IPS-20b (cell line): ENCODE data around the gene ZNF780B.
A peak's percentile ranks its signal among the peaks of the same experiment; 100 is the strongest.

Source experiments
- H3K27ac ChIP-seq: one replicate; pipeline ENCODE4 v1.5.1; 2013; ENCODE audit warnings: low read length
- H3K27me3 ChIP-seq: 2 replicates; pipeline ENCODE4 v1.6.1; 2013; ENCODE audit warnings: mild to moderate bottlenecking, low read length, inconsistent platforms; ENCODE audit not compliant: insufficient read depth
- H3K36me3 ChIP-seq: 2 replicates; pipeline ENCODE4 v1.6.1; 2013; ENCODE audit warnings: low read depth, mild to moderate bottlenecking, inconsistent platforms, low read length, moderate library complexity; ENCODE audit not compliant: insufficient read depth
- H3K4me1 ChIP-seq: 2 replicates; pipeline ENCODE4 v1.6.1; 2013; ENCODE audit warnings: mild to moderate bottlenecking, control low read depth, inconsistent platforms, low read length, moderate library complexity; ENCODE audit not compliant: insufficient read depth
- H3K4me3 ChIP-seq: 2 replicates; pipeline ENCODE4 v1.5.1; 2013; ENCODE audit warnings: mild to moderate bottlenecking, low read length, inconsistent platforms
- H3K9ac ChIP-seq: 2 replicates; pipeline ENCODE4 v1.6.1; 2013; ENCODE audit warnings: low read depth, mild to moderate bottlenecking, inconsistent platforms, low read length, moderate library complexity
- H3K9me3 ChIP-seq: 2 replicates; pipeline ENCODE4 v1.6.1; 2013; ENCODE audit warnings: mild to moderate bottlenecking, low read depth, low read length, inconsistent platforms; ENCODE audit not compliant: insufficient read depth

ZNF780B gene

DNA sequence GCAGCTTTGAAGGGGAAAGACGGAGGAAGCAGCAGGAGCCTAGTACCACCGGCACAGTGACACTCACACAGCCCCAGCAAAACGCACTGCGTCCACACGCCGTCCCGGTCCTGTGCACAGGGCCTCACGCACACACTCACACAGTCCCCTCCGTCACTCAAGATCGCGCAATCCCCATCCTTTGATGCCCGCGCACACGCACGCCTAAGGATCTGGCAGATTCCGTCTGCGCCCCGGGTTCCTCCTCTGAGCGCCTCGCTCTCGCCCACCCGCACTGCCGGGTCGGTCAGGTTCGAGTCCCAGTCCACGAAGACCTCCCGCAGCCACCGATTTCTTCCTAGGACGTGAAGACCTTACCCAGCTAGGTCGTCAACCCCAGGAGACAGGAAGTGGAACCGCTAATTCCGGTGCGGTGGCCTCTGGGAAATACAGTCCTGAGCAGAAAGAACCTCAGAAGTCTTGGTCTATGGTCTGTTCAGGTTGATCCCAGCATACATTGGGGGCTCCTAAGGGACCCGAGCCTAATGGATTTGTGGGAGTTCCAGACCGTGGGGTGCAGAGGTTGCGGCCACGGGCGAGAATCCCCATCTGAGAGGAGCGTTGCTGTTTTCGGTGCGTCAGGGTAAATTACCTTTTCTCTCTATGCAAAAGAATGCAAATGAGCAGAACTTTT is at the start of gene ZNF780B:
Gene ZNF780B (minus strand): TSS at position 400 of the 673 bp plus-strand sequence. CDS start 5,899 bp downstream, outside the sequence.
- H3K36me3 ChIP-seq = no peaks in the 10 kb centered on the region
- H3K9ac ChIP-seq = peak within 1 kb of the TSS; percentile 82
- H3K27me3 ChIP-seq = no peaks in the 10 kb centered on the region
- H3K4me3 ChIP-seq = peak within 1 kb of the TSS; percentile 96
- H3K27ac ChIP-seq = no peak within 1 kb of the TSS
- H3K4me1 ChIP-seq = no peaks in the 10 kb centered on the region
- peaks cover 26% of the 10 kb centered on the region; the same call in 1 of the 2 replicates for H3K9me3 ChIP-seq

DNA sequence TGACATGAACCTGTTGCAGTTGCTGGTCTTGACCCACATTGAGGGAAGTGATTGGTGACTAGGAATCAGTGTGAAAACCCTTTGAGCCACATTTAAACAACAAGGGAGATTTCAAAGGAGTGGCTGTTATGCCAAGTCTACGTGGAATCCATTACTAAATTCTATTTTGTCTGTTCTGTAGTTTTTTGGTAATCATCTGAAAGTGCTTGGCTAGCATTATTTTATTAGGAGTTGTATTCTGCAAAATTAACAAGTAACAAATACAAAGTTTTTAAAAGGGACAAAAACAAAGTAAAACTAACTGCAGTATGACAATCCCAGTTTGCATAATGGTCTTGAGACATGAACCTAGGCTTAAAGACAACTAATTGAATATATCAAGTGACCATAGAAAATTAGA is 48.7 kb upstream of the ZNF780B start:
- H3K27me3 ChIP-seq = no peaks in the 10 kb centered on the region
- no peaks in the 10 kb centered on the region for H3K36me3 ChIP-seq
- peaks cover 6% of the 10 kb centered on the region; the same call in 1 of the 2 replicates for H3K9me3 ChIP-seq
- no peak overlapping the region for H3K9ac ChIP-seq
- H3K27ac ChIP-seq = no peak overlapping the region
- no peak overlapping the region for H3K4me3 ChIP-seq
- H3K4me1 ChIP-seq = no peaks in the 10 kb centered on the region

DNA sequence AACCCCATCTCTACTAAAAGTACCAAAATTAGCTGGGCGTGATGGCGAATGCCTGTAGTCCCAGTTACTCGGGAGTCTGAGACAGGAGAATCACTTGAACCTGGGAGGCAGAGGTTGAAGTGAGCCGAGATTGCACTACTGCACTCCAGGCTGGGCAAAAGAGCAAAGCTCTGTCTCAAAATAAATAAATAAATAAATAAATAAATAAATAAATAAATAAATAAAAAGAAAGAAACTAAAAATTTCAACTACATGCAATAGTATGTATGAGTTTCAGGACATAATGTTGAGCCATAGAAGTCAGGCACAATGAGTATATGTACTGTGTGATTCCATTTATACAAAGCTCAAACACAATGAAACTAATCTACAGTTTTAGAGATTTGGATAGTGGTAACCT is 47.6 kb upstream of the ZNF780B start:
- Histone ChIP-seq H3K27me3 (no peaks in the 10 kb centered on the region), H3K4me3 (no peak overlapping the region), H3K4me1 (no peaks in the 10 kb centered on the region), H3K36me3 (no peaks in the 10 kb centered on the region), H3K27ac (no peak overlapping the region), H3K9ac (no peak overlapping the region), H3K9me3 (0 out of 2 replicates have a peak, but pooled peaks cover 6% of the 10 kb centered on the region)

DNA sequence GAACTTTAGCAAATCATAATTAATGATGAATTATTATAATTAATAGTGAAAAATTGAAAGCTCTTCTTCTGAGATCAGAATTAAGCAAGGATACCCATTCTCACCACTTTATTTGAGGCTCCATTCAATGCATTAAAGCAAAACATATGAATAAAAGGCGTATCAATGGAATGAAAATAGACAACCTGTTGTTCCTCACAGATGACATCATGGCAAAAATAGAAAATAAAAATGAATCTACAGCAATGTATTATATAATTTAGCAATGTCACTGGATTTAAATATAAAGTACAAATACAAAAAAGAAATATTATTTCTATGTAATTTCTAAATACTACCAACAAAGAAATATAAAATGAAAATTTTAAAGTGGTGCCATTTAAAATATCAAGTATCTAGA is 45.8 kb upstream of the ZNF780B start:
- Histone ChIP-seq H3K27ac (no peak overlapping the region), H3K27me3 (no peaks in the 10 kb centered on the region), H3K9me3 (0 out of 2 replicates have a peak, but pooled peaks cover 6% of the 10 kb centered on the region), H3K4me3 (no peak overlapping the region), H3K4me1 (no peaks in the 10 kb centered on the region), H3K9ac (no peak overlapping the region), H3K36me3 (no peaks in the 10 kb centered on the region)

DNA sequence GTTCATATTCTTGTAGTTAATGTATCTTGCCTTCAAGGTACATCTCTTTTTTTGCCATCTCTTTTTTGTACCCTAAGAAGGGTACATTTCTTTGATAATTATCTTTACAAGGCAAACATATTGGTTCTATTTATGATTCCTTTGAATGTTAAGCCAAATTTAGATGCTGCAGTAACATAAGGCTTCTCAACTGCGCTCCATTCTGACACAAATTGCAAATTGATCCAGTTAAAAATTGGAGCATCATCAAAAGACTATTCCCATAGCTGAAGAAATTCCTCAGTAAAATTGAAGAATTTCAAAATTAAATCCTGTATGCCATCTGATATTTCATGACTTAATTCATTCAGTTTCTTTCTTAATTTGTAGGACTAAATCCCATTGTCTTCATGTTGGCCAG is 37.4 kb upstream of the ZNF780B start:
- Histone ChIP-seq H3K4me3 (no peak overlapping the region), H3K27me3 (0 out of 2 replicates have a peak, but pooled peaks cover 3% of the 10 kb centered on the region), H3K4me1 (peaks cover 2% of the 10 kb centered on the region; the same call in 1 of the 2 replicates), H3K27ac (no peak overlapping the region), H3K36me3 (no peaks in the 10 kb centered on the region), H3K9ac (no peak overlapping the region), H3K9me3 (no peaks in the 10 kb centered on the region)

DNA sequence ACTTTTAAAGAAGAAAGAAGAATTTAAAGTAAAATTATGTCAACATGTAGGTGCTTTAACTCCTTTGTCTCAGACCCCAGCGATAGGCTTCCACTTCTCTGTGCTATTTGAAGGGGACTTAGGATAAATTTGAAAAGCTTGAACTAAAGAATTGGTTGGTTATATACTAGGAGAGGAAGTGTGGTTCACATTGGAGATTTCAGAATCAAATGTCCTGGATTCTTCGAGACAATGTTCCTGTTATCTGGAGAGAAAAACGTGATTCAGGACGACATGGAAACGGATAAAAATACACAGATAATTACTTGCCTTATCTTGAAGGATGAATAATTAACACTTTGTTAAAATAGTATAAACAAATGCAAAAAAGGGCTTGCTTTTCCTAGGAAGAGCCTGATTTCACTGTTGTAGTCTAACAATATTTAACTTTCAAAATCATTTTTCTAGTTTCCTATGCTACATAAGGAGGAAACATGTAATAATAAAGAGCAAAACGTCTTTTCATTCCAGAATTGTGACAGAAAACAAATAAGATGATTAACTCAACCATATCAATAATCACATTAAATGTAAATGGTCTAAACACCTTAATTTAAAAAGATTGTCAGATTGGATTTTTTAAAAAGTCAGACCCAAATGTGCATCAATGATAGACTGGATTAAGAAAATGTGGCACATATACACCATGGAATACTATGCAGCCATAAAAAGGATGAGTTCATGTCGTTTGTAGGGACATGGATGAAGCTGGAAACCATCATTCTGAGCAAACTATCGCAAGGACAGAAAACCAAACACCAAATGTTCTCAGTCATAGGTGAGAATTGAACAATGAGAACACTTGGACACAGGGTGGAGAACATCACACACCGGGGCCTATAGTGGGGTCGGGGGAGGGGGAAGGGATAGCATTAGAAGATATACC is 35.4 kb upstream of the ZNF780B start:
- Histone ChIP-seq H3K9ac (peak overlapping the region; percentile 82), H3K4me3 (peak overlapping the region; percentile 84), H3K27me3 (0 out of 2 replicates have a peak, but pooled peaks cover 3% of the 10 kb centered on the region), H3K9me3 (no peaks in the 10 kb centered on the region), H3K4me1 (peaks cover 2% of the 10 kb centered on the region; the same call in 1 of the 2 replicates), H3K27ac (peak overlapping the region; percentile 56), H3K36me3 (no peaks in the 10 kb centered on the region)

DNA sequence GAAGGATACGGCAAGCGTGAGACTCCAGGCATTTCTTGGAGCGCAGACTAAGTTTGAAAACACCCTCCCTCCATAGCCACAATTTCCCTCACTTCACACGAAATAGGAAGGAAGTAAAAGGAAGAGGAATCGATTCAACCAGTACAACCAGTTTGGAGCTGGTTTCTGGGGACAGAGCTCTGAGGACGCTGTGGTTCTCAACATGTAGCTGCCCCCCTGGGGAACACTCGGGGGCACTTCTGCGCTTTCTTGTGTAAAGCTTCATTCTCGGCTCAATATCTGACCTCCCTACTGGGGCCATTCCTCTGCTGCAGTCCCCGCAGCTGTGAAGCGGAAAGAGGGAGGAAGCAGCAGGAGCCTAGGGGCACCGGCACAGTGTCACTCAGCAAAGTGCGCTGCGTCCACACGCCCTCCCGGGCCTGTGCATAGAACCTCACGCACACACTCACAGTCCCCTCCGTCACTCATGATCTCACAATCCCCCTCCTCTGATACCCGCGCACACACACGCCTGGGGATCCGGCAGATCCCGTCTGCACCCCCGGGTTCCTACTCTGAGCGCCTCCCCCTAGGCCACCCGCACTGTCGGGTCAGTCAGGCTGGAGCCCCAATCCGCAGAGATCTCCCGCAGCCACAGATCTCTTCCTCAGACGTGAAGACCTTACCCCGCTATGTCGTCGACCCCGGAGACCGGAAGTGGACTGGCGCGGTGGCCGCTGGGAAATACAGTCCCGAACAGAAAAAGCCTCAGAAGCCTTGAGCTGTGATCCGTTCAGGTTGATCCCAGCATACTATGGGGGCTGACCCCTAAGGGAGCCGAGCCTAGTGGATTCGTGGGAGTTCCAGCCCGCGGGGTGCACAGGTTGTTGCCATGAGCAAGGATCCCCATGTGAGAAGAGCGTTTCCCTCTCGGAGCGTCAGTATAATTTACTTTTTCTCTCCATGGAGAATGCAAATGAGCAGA is 34.5 kb upstream of the ZNF780B start, which contains the start of gene ZNF780A:
Gene ZNF780A (minus strand): TSS at position 703 of the 964 bp plus-strand sequence. CDS start 6,190 bp downstream, outside the sequence.
- H3K9me3 ChIP-seq = no peaks in the 10 kb centered on the region
- peak within 1 kb of the TSS; percentile 56 for H3K27ac ChIP-seq
- H3K4me1 ChIP-seq = peaks cover 2% of the 10 kb centered on the region; the same call in 1 of the 2 replicates

DNA sequence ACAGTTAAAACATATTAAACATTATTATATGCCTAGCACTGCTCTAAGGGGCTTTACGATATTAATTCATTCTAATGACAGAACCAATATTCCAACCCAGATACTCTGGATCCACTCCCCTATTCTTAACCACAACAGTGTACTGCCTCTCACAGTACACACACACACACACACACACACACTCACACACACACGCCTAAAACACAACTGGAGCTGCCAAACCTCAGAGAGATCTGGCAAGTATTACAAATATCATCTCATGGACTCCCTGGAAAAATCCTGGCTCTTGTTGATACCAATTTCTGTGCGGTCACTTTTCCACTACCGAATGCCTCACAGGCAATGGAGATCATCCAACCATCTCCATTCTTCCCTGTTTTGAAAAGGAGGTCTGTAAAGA is 33.4 kb upstream of the ZNF780B start:
- Histone ChIP-seq H3K9ac (peak overlapping the region; percentile 82; the same call in 1 of the 2 replicates), H3K27ac (no peak overlapping the region)

More for the DNA sequence above, 34.5 kb upstream of the ZNF780B start, which contains the start of gene ZNF780A:
- H3K9ac ChIP-seq = peak within 1 kb of the TSS; percentile 82
- H3K27me3 ChIP-seq = 0 out of 2 replicates have a peak, but pooled peaks cover 3% of the 10 kb centered on the region
- no peaks in the 10 kb centered on the region for H3K36me3 ChIP-seq
- peak within 1 kb of the TSS; percentile 84 for H3K4me3 ChIP-seq

DNA sequence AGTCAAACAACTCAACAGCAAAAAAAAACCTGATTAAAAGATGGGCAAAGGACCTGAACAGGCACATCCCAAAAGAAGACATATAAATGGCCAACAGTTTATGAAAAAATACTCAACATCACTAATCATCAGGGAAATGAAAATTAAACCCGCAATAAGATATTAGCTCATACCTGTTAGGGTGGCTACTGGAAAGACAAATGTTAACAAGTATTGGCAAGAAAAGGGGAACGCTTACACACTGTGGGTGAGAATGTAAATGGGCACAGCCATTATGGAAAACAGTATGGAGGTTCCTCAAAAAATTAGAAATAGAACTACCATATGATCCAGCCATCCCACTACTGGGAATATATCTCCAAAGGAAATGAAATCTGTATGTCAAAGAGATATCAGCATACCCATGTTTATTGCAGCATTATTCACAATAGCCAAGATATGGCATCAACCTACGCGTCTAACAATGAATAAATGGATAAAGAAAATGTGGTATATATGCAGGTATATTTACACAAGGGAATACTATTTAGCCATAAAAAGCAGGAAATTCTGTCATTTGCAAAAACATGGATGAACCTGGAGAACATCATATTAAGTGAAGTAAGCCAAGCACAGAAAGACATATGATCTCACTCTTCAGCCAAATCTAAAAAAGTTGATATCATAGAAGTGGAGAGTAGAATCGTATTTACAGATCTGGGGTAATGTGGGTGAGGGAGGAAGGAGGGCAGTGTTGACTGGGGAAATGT is 32.4 kb upstream of the ZNF780B start:
- H3K4me1 ChIP-seq = peaks cover 2% of the 10 kb centered on the region; the same call in 1 of the 2 replicates
- H3K9ac ChIP-seq = no peak overlapping the region
- peaks cover 8% of the 10 kb centered on the region for H3K36me3 ChIP-seq
- 0 out of 2 replicates have a peak, but pooled peaks cover 2% of the 10 kb centered on the region for H3K27me3 ChIP-seq
- no peak overlapping the region for H3K4me3 ChIP-seq
- no peaks in the 10 kb centered on the region for H3K9me3 ChIP-seq
- H3K27ac ChIP-seq = no peak overlapping the region

More for the DNA sequence above, 33.4 kb upstream of the ZNF780B start:
- H3K27me3 ChIP-seq = 0 out of 2 replicates have a peak, but pooled peaks cover 3% of the 10 kb centered on the region
- peaks cover 2% of the 10 kb centered on the region; the same call in 1 of the 2 replicates for H3K4me1 ChIP-seq
- H3K4me3 ChIP-seq = peak overlapping the region; percentile 84
- H3K36me3 ChIP-seq = 0 out of 2 replicates have a peak, but pooled peaks cover 2% of the 10 kb centered on the region
- H3K9me3 ChIP-seq = no peaks in the 10 kb centered on the region

DNA sequence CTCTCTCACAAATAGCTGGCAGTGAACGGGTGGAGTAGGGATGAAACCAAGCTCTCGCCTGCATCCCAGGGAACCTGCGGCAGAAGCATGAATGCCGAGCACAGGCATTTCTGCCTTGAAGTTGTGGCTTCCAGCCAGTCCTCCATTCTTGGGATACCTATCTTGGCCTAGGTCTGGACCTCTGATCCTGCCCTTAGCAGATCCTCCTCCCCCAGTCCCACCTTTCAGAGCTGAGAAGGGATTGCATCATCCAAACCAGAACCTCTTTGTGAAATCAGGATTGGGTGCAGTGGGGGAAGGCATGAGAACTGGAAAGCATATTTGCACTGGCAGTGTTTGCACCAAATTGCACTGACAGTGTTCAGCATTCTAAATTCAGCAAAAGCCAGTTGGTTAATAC is 28.9 kb upstream of the ZNF780B start:
- no peak overlapping the region for H3K27ac ChIP-seq
- 0 out of 2 replicates have a peak, but pooled peaks cover 6% of the 10 kb centered on the region for H3K9me3 ChIP-seq
- peaks cover 38% of the 10 kb centered on the region for H3K36me3 ChIP-seq
- no peak overlapping the region for H3K4me3 ChIP-seq
- H3K4me1 ChIP-seq = peaks cover 2% of the 10 kb centered on the region; the same call in 1 of the 2 replicates
- H3K27me3 ChIP-seq = no peaks in the 10 kb centered on the region
- H3K9ac ChIP-seq = no peak overlapping the region; the same call in 1 of the 2 replicates
